Esophagus squamous epithelium (tissue), 4 donors: ENCODE data around the gene PLD4.
"Not testable (repeated sequence)": the region's sequence is repeated elsewhere in the genome, so short reads cannot be mapped to it uniquely, and the experiment has no call there.

Experiments
- CTCF ChIP-seq, 6 experiments: fragments of 450-650 bp in 4 of 6; fragments of 200-600 bp in 2 of 6; sonication (generic) in 2 of 6; IDR thresholded peaks; one replicate each; pipeline ENCODE4 v1.5.1; 2016 to 2019; ENCODE audit warnings: antibody characterized with exemption in 6 of 6, mild to moderate bottlenecking in 4 of 6, moderate library complexity in 4 of 6
- POLR2A ChIP-seq, 4 donors: fragments of 450-650 bp; IDR thresholded peaks; one replicate each; pipeline ENCODE4 v1.6.1; 2017; ENCODE audit warnings: antibody characterized with exemption in 4 of 4, mild to moderate bottlenecking in 4 of 4, moderate library complexity in 3 of 4

GRCh38 chr14:104949406-104949955 lies 24.8 kb downstream of the PLD4 start:
- not testable (repeated sequence) for TF ChIP-seq CTCF, POLR2A (IDR thresholded peaks at IDR 0.05)
